Fibroblast of skin of right biceps (primary cell): ENCODE measurements around the gene JAK3.

ENCODE experiments used
- DNase-seq: peaks from one replicate; pipeline ENCODE4 v3.0.0-alpha.2; 2013

Gene JAK3

DNA sequence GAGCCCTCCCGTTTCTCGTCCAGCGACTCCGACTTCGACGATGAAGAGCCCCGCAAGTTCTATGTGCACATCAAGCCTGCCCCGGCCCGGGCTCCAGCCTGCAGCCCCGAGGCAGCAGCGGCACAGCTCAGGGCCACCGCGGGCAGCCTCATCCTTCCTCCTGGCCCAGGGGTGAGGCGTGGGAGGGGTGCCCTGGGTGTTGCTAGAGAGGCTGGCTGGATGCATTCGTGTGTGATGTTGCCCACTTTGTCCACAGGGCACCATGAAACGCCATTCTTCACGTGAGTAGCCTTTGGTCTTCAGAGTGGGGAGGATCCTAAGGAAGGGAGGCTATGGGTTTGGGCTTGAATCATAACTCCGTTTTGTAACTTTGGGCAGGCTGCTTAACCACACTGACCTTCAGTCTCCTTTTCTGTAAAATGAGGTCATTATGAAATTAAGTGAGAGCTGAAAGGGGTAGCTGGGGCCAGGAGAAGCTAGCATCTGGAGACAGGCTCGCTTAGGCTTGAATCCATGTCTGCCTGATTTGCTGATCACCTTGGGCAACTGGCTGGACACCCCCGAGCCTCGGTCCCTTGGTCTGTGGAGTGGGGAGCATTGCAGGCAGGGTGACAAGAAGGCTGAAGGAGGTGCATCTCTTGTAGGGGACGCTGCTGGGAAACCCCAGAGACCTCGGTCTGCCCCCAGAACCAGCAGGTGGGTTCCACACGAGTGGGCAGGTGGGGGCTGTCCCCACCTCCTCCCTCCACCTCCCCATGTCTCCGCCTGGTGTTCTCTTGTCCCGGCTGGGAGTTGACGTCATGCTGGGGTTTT, 71.6 kb downstream of the JAK3 start:
- no peak for DNase-seq

DNA sequence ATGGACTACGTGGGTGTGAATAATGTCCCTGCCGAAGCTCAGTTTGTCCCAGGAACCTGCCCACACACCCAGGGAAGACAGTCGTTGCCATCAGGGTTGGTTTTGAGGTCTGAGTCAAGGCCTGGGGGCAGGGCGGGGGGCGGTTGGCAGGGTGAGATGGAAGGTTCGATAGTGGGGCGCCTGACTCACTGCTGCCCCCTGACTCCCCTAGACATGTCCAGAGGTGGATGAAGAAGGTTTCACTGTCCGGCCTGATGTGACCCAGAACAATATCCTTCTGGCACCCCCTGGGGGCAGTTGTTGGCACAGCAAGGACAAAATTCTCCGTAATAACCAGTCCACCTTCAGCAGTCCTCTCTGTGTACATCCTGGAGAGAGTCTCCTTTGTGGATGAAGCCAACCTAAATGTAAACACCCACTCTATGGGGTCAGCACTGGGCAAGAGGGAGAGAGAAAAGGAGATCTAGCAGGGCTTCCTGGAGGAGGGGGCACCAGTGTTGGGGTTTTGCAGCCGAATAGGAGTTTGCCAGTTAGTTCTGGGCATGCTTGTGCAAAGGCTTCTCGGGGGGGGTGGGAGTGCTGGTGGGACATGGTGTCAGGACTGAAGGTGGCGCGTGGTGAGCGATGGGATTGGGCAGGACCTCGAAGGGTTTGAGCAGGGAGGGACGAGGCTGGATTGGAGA, 72.4 kb downstream of the JAK3 start:
- DNase-seq = peak; percentile 16
